Kidney (tissue), 14 donors: ENCODE results near the gene ACTR1B. TPM values are rescaled to one million over a fixed set of nuclear protein-coding genes. Genes with fewer than 3 reads are reported as not detected.

Experiments used
- DNase-seq, 5 donors: peaks; one replicate each; pipeline ENCODE4 v3.0.0-alpha.2; 2013 to 2020
- FAIRE-seq: peaks from 2 replicates; lab custom pipeline; 2012; peaks lifted over from hg19 to GRCh38; lab: Jason Lieb, UNC
- H3K27ac ChIP-seq, 2 donors: one replicate each; pipeline ENCODE4 v1.7.0; 2013; ENCODE audit warnings: low read depth in 2 of 2, low read length in 2 of 2, inconsistent platforms in 1 of 2
- H3K27me3 ChIP-seq: one replicate; pipeline ENCODE4 v1.7.1; 2013; ENCODE audit warnings: low read length, inconsistent platforms; ENCODE audit not compliant: control insufficient read depth, insufficient read depth
- H3K36me3 ChIP-seq, 3 donors: one replicate each; pipeline versions ENCODE4 v1.7.0 to v1.7.1; 2013; ENCODE audit warnings: low read length in 3 of 3, control low read depth in 1 of 3, inconsistent platforms in 1 of 3; ENCODE audit not compliant: insufficient read depth in 3 of 3, control insufficient read depth in 2 of 3
- H3K4me1 ChIP-seq, 3 donors: one replicate each; pipeline versions ENCODE4 v1.7.0 to v1.7.1; 2013; ENCODE audit warnings: low read length in 3 of 3, inconsistent platforms in 1 of 3, low read depth in 1 of 3; ENCODE audit not compliant: control insufficient read depth in 2 of 3, insufficient read depth in 2 of 3
- H3K4me3 ChIP-seq, 3 donors: one replicate each; pipeline versions ENCODE4 v1.7.0 to v1.8.1; 2013; ENCODE audit warnings: low read length in 3 of 3, control low read depth in 1 of 3, inconsistent platforms in 1 of 3
- H3K9ac ChIP-seq, 3 donors: one replicate each; pipeline versions ENCODE4 v1.7.0 to v1.7.1; 2013; ENCODE audit warnings: low read length in 3 of 3, control low read depth in 1 of 3, inconsistent platforms in 1 of 3
- H3K9me3 ChIP-seq, 3 donors: one replicate each; pipeline versions ENCODE4 v1.7.0 to v1.7.1; 2013; ENCODE audit warnings: low read length in 3 of 3, control low read depth in 1 of 3, inconsistent platforms in 1 of 3; ENCODE audit not compliant: control insufficient read depth in 2 of 3, insufficient read depth in 1 of 3
- intact Hi-C: fragments of 100-400 bp; cut with DNase I; formaldehyde crosslinking; loops from one replicate; pipeline ENCODE4 v1.11.1; 2022
- polyA plus RNA-seq: library from polyadenylated mRNA; stranded (reverse); fragments of 350-450 nt; fragmentation: Illumina TruSeq; extraction: RNeasy Lipid Tissue Mini Kit (QIAGEN cat#74804); gene quantifications from one replicate; pipeline ENCODE4 v1.2.3, GENCODE V29; 2014; ENCODE audit warnings: low read depth, low replicate concordance; ENCODE audit not compliant: insufficient read depth
- total RNA-seq: library from RNA; stranded (reverse); fragmentation: NEBNext Ultra II Directional; extraction: Animal tissue kit (Norgen Biotek cat#: 25700); gene quantifications from one replicate; pipeline ENCODE4 v1.2.1, GENCODE V29; 2021
- TF ChIP-seq, protein P1 (sequence below): IDR thresholded peaks from 3 replicates; pipeline ENCODE4 v1.5.1; 2012; ENCODE audit warnings: mild to moderate bottlenecking, moderate library complexity, borderline replicate concordance; ENCODE audit not compliant: insufficient read depth; ENCODE audit errors: extremely low read depth
- donor health status: control.
- donor health status: control.
- donor health status: control.
- donor health status: control.
- donor health status: control.
- donor health status: DM: yes; HTN: yes; CAD: no.
- donor health status: Normal renal cell carcinoma (clear cell type).

Gene ACTR1B
- total and polyA plus RNA-seq, 2 donors from 2014 or later = 62.4 to 76.7 TPM

DNA sequence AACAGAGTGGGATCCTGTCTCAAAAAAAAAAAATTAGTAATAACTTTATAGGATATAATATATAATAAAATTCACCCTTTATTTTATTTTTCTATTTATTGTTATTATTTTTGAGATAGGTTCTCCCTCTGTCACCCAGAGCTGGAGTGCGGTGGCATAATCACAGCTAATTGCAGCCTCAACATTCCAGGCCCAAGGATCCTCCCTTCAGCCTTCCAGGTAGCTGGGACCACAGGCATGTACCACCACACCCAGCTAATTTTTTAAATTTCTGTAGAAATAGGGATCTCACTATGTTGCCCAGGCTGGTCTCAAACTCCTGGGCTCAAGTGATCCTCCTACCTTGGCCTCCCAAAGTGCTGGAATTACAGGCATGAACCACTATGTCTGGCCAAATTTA, 6.6 kb upstream of the ACTR1B start:
- DNase-seq (no peak), FAIRE-seq (no peak)
- Histone ChIP-seq H3K4me3 (no peak overlapping the region), H3K9ac (no peak overlapping the region), H3K27ac (no peak overlapping the region), H3K9me3 (no peaks in the 10 kb centered on the region), H3K4me1 (peaks cover 0 to 5% (median 0%) of the 10 kb centered on the region in 3 donors), H3K27me3 (no peaks in the 10 kb centered on the region), H3K36me3 (no peaks in the 10 kb centered on the region)
- TF ChIP-seq, protein P1, sequence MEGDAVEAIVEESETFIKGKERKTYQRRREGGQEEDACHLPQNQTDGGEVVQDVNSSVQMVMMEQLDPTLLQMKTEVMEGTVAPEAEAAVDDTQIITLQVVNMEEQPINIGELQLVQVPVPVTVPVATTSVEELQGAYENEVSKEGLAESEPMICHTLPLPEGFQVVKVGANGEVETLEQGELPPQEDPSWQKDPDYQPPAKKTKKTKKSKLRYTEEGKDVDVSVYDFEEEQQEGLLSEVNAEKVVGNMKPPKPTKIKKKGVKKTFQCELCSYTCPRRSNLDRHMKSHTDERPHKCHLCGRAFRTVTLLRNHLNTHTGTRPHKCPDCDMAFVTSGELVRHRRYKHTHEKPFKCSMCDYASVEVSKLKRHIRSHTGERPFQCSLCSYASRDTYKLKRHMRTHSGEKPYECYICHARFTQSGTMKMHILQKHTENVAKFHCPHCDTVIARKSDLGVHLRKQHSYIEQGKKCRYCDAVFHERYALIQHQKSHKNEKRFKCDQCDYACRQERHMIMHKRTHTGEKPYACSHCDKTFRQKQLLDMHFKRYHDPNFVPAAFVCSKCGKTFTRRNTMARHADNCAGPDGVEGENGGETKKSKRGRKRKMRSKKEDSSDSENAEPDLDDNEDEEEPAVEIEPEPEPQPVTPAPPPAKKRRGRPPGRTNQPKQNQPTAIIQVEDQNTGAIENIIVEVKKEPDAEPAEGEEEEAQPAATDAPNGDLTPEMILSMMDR = no peak
- intact Hi-C loops = no loop called here

DNA sequence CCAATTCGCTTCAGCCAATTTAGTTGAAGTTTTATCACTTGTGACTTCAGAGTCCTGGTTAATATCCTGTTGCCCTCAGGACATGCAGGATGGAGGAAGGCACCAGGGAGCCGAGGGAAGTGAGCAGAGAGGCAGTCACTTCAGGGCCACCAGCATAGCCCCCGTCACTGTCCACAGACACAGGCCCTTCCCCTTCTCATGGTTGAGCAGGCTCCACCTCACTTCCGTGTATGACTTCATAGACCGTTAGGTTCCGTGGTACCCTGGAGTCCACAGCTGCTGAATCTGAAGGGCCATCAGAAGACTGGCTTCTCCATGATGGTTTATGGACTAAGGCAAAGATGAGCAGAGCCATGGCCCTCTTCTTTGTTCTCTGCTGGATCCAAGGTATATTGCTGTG, 5.6 kb upstream of the ACTR1B start, which contains the start of gene C2orf92:
Gene C2orf92 (plus strand): TSS at position 266 of the 400 bp plus-strand sequence. CDS start 76 bp downstream, at position 342.
- intact Hi-C loops = no loop called here
- Histone ChIP-seq H3K27ac (no peak within 1 kb of the TSS), H3K9ac (no peak within 1 kb of the TSS), H3K36me3 (no peaks in the 10 kb centered on the region), H3K27me3 (no peaks in the 10 kb centered on the region), H3K4me1 (peaks cover 0 to 6% (median 4%) of the 10 kb centered on the region in 3 donors), H3K9me3 (no peaks in the 10 kb centered on the region), H3K4me3 (no peak within 1 kb of the TSS)
- TF ChIP-seq, protein P1 = no peak
- DNase-seq (no peak), FAIRE-seq (no peak)

DNA sequence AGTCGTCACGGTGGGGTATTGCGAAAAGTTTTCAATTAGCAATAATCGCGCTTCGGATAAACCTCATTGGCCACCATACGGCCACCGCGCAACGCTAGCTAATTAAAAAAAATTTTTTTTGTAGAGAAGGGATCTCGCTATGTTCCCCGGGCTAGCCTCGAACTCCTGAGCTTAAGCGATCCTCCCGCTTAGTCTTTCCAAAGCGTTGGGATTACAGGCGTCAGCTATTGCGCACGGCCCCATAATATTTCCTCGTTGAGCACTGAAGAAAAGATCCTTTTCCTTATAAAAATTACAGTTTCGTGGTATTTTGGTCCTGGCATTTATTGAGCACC, 759 bp upstream of the ACTR1B start:
- FAIRE-seq (no peak), DNase-seq (no peak)
- Histone ChIP-seq H3K9me3 (no peaks in the 10 kb centered on the region), H3K4me1 (peaks cover 0 to 18% (median 6%) of the 10 kb centered on the region in 3 donors), H3K27ac (peak overlapping the region; percentile 92 to 93), H3K9ac (peak overlapping the region; percentile 72 to 90 (median 76)), H3K27me3 (no peaks in the 10 kb centered on the region), H3K36me3 (peaks cover 0 to 5% (median 0%) of the 10 kb centered on the region in 3 donors), H3K4me3 (peak overlapping the region; percentile 77 to 87 (median 82))
- intact Hi-C loops = no loop called here
- TF ChIP-seq, protein P1 = no peak

DNA sequence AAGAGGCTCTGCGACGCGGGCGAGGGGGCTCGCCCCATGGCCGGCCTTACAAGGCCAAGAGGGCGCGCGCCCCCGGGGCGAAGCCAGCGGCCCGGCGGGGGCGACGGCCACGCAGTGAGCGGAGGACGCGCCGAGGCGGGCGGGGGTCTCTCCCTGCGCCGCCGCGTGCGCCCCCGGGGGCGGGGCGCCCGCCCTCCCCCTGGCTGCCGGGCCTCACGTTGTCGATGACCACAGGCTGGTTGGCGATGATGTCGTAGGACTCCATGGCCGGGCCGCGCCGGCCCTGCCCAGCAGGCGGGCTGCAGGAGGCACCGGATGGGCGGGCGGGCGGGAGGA, 250 bp downstream of the ACTR1B start:
- FAIRE-seq = no peak
- peak overlapping the region; percentile 71 to 93 for H3K27ac ChIP-seq
- intact Hi-C loops = no loop called here
- peaks cover 0 to 18% (median 6%) of the 10 kb centered on the region in 3 donors for H3K4me1 ChIP-seq
- no peaks in the 10 kb centered on the region for H3K9me3 ChIP-seq
- H3K9ac ChIP-seq = peak overlapping the region in 2 of 3 donors; percentile 21 to 98
- no peak for DNase-seq
- H3K36me3 ChIP-seq = peaks cover 0 to 5% (median 2%) of the 10 kb centered on the region in 3 donors
- TF ChIP-seq, protein P1 = no peak
- no peaks in the 10 kb centered on the region for H3K27me3 ChIP-seq
- peak overlapping the region; percentile 70 to 85 (median 81) for H3K4me3 ChIP-seq
